IMR-90 (cell line): Measurements from ENCODE around the gene FBXW8. TPM values are rescaled to one million over a fixed set of nuclear protein-coding genes. Genes with fewer than 3 reads are reported as not detected.

Experiments
- ATAC-seq: fragments of 200-7000 bp; cut with Tn5 transposase; 2 replicates; pipeline ENCODE4 v1.9.1; 2020; ENCODE audit warnings: low read depth, mild to moderate bottlenecking, moderate library complexity
- BruUV-seq: library from RNA; stranded (reverse); fragments of 400-500 nt; replicated peaks from 2 replicates; lab custom pipeline; 2021; lab: Mats Ljungman, UMichigan
- CTCF ChIA-PET: fragments of 300-600 bp; formaldehyde crosslinking; extraction: SDS; loops from one replicate; lab custom pipeline; 2021; ENCODE audit warnings: antibody characterized with exemption; lab: Yijun Ruan, JAX
- POLR2A ChIA-PET: fragments of 300-600 bp; sonication (Branson Sonifier 250); formaldehyde crosslinking; loops from one replicate; lab custom pipeline; 2022; ENCODE audit warnings: antibody characterized with exemption; ENCODE audit not compliant: unreplicated experiment; lab: Charles Lee
- DNase-seq: peaks from one replicate; pipeline ENCODE4 v3.0.0; 2013
- H2AFZ ChIP-seq: replicated peaks from 2 replicates; pipeline ENCODE3; 2013; ENCODE audit warnings: low read length, mild to moderate bottlenecking; ENCODE audit not compliant: poor library complexity
- H2AK5ac ChIP-seq: 2 replicates; pipeline ENCODE4 v1.6.1; 2013; ENCODE audit warnings: low read depth, low read length, inconsistent platforms
- H2AK9ac ChIP-seq: replicated peaks from 2 replicates; pipeline ENCODE3; 2013; ENCODE audit warnings: mild to moderate bottlenecking, low read depth, low read length, moderate library complexity; ENCODE audit not compliant: poor library complexity
- H2BK120ac ChIP-seq: 2 replicates; pipeline ENCODE4 v1.6.1; 2013; ENCODE audit warnings: low read depth, low read length, inconsistent platforms
- H2BK15ac ChIP-seq: 3 replicates; pipeline ENCODE4 v1.6.1; 2013; ENCODE audit warnings: low read depth, low read length, inconsistent platforms
- H2BK20ac ChIP-seq: 2 replicates; pipeline ENCODE4 v1.6.1; 2013; ENCODE audit warnings: low read depth, mild to moderate bottlenecking, inconsistent platforms, low read length, moderate library complexity
- H2BK5ac ChIP-seq: 2 replicates; pipeline ENCODE4 v1.6.1; 2013; ENCODE audit warnings: mild to moderate bottlenecking, low read depth, low read length, inconsistent platforms; ENCODE audit not compliant: poor library complexity, severe bottlenecking
- H3K14ac ChIP-seq: replicated peaks from 2 replicates; pipeline ENCODE4 v1.6.1; 2013; ENCODE audit warnings: low read depth, low read length, inconsistent platforms
- H3K18ac ChIP-seq: 2 replicates; pipeline ENCODE4 v1.6.1; 2013; ENCODE audit warnings: low read depth, low read length, control low read depth
- H3K23ac ChIP-seq: 2 replicates; pipeline ENCODE4 v1.6.1; 2013; ENCODE audit warnings: low read depth, low read length, inconsistent platforms
- H3K27ac ChIP-seq: 2 replicates; pipeline ENCODE4 v1.5.1; 2013; ENCODE audit warnings: mild to moderate bottlenecking, control low read depth, low read length; ENCODE audit not compliant: insufficient read depth
- H3K27me3 ChIP-seq: 2 replicates; pipeline ENCODE4 v1.6.1; 2013; ENCODE audit warnings: low read length; ENCODE audit not compliant: control insufficient read depth, insufficient read depth
- H3K36me3 ChIP-seq: 2 replicates; pipeline ENCODE4 v1.6.1; 2013; ENCODE audit warnings: low read length, mixed read lengths; ENCODE audit not compliant: control insufficient read depth, insufficient read depth
- H3K4ac ChIP-seq: 2 replicates; pipeline ENCODE4 v1.6.1; 2013; ENCODE audit warnings: low read depth, low read length, inconsistent platforms
- H3K4me1 ChIP-seq: 2 replicates; pipeline ENCODE4 v1.6.1; 2013; ENCODE audit warnings: low read length, mixed read lengths; ENCODE audit not compliant: control insufficient read depth, insufficient read depth
- H3K4me2 ChIP-seq: 2 replicates; pipeline ENCODE4 v1.6.1; 2013; ENCODE audit warnings: low read depth, mild to moderate bottlenecking, control low read depth, low read length, moderate library complexity
- H3K4me3 ChIP-seq: 2 replicates; pipeline ENCODE4 v1.5.1; 2013; ENCODE audit warnings: low read depth, mild to moderate bottlenecking, control low read depth, low read length, moderate library complexity; ENCODE audit not compliant: insufficient read depth
- H3K56ac ChIP-seq: 2 replicates; pipeline ENCODE4 v1.6.1; 2013; ENCODE audit warnings: low read length, inconsistent platforms; ENCODE audit not compliant: insufficient read depth; ENCODE audit errors: extremely low read depth
- H3K79me1 ChIP-seq, 2 experiments: 2 replicates each; pipeline ENCODE4 v1.6.1; 2013; ENCODE audit warnings: low read length in 2 of 2, inconsistent platforms in 1 of 2, low read depth in 1 of 2
- H3K9ac ChIP-seq: 2 replicates; pipeline ENCODE4 v1.6.1; 2013; ENCODE audit warnings: low read depth, low read length, control low read depth
- H3K9me1 ChIP-seq: 2 replicates; pipeline ENCODE4 v1.6.1; 2013; ENCODE audit warnings: low read length, inconsistent platforms; ENCODE audit not compliant: insufficient read depth
- H3K9me3 ChIP-seq: 2 replicates; pipeline ENCODE4 v1.6.1; 2013; ENCODE audit warnings: low read length; ENCODE audit not compliant: control insufficient read depth, insufficient read depth
- H4K20me1 ChIP-seq: 2 replicates; pipeline ENCODE4 v1.6.1; 2013; ENCODE audit warnings: low read length, inconsistent platforms; ENCODE audit not compliant: insufficient read depth
- H4K5ac ChIP-seq: 2 replicates; pipeline ENCODE4 v1.6.1; 2013; ENCODE audit warnings: mild to moderate bottlenecking, low read depth, low read length, control low read depth
- H4K8ac ChIP-seq, 2 experiments: 2 replicates each; pipeline ENCODE4 v1.6.1; 2013; ENCODE audit warnings: low read depth in 2 of 2, low read length in 2 of 2, control low read depth in 1 of 2, inconsistent platforms in 1 of 2
- H4K91ac ChIP-seq: 2 replicates; pipeline ENCODE4 v1.6.1; 2013; ENCODE audit warnings: low read depth, low read length, inconsistent platforms; ENCODE audit not compliant: insufficient read depth
- BHLHE40 ChIP-seq: fragments of 150-350 bp; IDR thresholded peaks from 2 replicates; pipeline ENCODE4 v1.6.1; 2016; ENCODE audit warnings: mild to moderate bottlenecking, low read depth, low read length
- CEBPB ChIP-seq: IDR thresholded peaks from 2 replicates; pipeline ENCODE4 v1.6.1; 2012; ENCODE audit warnings: low read depth, low read length, improper control_type of control experiment
- CHD1 ChIP-seq: IDR thresholded peaks from 2 replicates; pipeline ENCODE4 v1.6.1; 2012; ENCODE audit warnings: low read depth, low read length, improper control_type of control experiment
- ELK1 ChIP-seq: fragments of 150-350 bp; IDR thresholded peaks from 2 replicates; pipeline ENCODE4 v1.6.1; 2016; ENCODE audit warnings: low read depth, mild to moderate bottlenecking, low read length, moderate library complexity, borderline replicate concordance
- FOS ChIP-seq: fragments of 150-350 bp; IDR thresholded peaks from 2 replicates; pipeline ENCODE4 v1.6.1; 2016; ENCODE audit warnings: low read depth, low read length
- MAFK ChIP-seq: IDR thresholded peaks from 2 replicates; pipeline ENCODE4 v1.6.1; 2012; ENCODE audit warnings: low read depth, low read length, improper control_type of control experiment
- MAZ ChIP-seq: IDR thresholded peaks from 2 replicates; pipeline ENCODE4 v1.6.1; 2012; ENCODE audit warnings: low read depth, mild to moderate bottlenecking, low read length, improper control_type of control experiment, moderate library complexity, borderline replicate concordance
- MXI1 ChIP-seq: IDR thresholded peaks from 2 replicates; pipeline ENCODE4 v1.6.1; 2012; ENCODE audit warnings: low read depth, mild to moderate bottlenecking, low read length, moderate library complexity, borderline replicate concordance
- NFE2L2 ChIP-seq: fragments of 150-350 bp; IDR thresholded peaks from 2 replicates; pipeline ENCODE4 v1.6.1; 2016; ENCODE audit warnings: low read depth, mild to moderate bottlenecking, low read length
- POLR2A ChIP-seq: IDR thresholded peaks from 2 replicates; pipeline ENCODE4 v1.6.1; 2012; ENCODE audit warnings: mild to moderate bottlenecking, low read depth, low read length
- RAD21 ChIP-seq: IDR thresholded peaks from 2 replicates; pipeline ENCODE4 v1.6.1; 2012; ENCODE audit warnings: low read length, improper control_type of control experiment
- RCOR1 ChIP-seq: IDR thresholded peaks from 2 replicates; pipeline ENCODE4 v1.6.1; 2012; ENCODE audit warnings: mild to moderate bottlenecking, low read length, improper control_type of control experiment; ENCODE audit not compliant: insufficient replicate concordance
- RFX5 ChIP-seq: IDR thresholded peaks from 2 replicates; pipeline ENCODE4 v1.8.0; 2012; ENCODE audit warnings: low read depth, mild to moderate bottlenecking, low read length, moderate library complexity
- SMC3 ChIP-seq: fragments of 150-350 bp; IDR thresholded peaks from 2 replicates; pipeline ENCODE4 v1.6.1; 2016; ENCODE audit warnings: low read depth, mild to moderate bottlenecking, antibody characterized with exemption, low read length, moderate library complexity
- USF2 ChIP-seq: fragments of 150-350 bp; IDR thresholded peaks from 2 replicates; pipeline ENCODE4 v1.6.1; 2017; ENCODE audit warnings: mild to moderate bottlenecking, antibody characterized with exemption, low read length, low read depth
- WGBS, 2 experiments: methylation state at CpG; one replicate each; pipeline versions ENCODE4 v1.1.5 to v1.1.7; 2013; ENCODE audit warnings: missing lambda C conversion rate in 2 of 2; ENCODE audit not compliant: insufficient read length in 1 of 2; ENCODE audit errors: extremely low coverage in 2 of 2; 5-methylcytosine and 5-hydroxymethylcytosine counted together
- dilution Hi-C: fragments of 300-500 bp; cut with HindIII; formaldehyde crosslinking; loops from one replicate; pipeline ENCODE4 v1.14.3; 2018; ENCODE audit warnings: low sequenced_read_pairs; ENCODE audit not compliant: unreplicated experiment
- in situ Hi-C: fragments of 300-500 bp; cut with MboI; formaldehyde crosslinking; loops from 3 replicates; pipeline ENCODE4 v1.14.3; 2019; ENCODE audit warnings: low sequenced_read_pairs, inconsistent platforms, mixed read lengths
- intact Hi-C: fragments of 100-400 bp; cut with micrococcal nuclease; formaldehyde crosslinking; loops from 2 replicates; pipeline ENCODE4 v1.10.0; 2022
- polyA plus RNA-seq, 3 experiments: library from polyadenylated mRNA; depleted of rRNA; stranded (reverse); fragments of >200 nt; gene quantifications; 2 replicates each; pipeline ENCODE4 v1.2.3, GENCODE V29; 2012; ENCODE audit warnings: low replicate concordance in 1 of 3
- total RNA-seq: library from RNA; depleted of rRNA; stranded (reverse); fragments of >200 nt; gene quantifications from 2 replicates; pipeline ENCODE4 v1.2.3, GENCODE V29; 2012
- TF ChIP-seq, protein P1 (sequence below): conservative IDR thresholded peaks from 2 replicates; pipeline ENCODE4 v1.5.1; 2012; ENCODE audit warnings: mild to moderate bottlenecking, low read depth, low read length, improper control_type of control experiment

The FBXW8 gene
- total and polyA plus RNA-seq, 2 of the 4 experiments (the other 2 are of a cell fraction), result 20.3 to 25.8 TPM

DNA sequence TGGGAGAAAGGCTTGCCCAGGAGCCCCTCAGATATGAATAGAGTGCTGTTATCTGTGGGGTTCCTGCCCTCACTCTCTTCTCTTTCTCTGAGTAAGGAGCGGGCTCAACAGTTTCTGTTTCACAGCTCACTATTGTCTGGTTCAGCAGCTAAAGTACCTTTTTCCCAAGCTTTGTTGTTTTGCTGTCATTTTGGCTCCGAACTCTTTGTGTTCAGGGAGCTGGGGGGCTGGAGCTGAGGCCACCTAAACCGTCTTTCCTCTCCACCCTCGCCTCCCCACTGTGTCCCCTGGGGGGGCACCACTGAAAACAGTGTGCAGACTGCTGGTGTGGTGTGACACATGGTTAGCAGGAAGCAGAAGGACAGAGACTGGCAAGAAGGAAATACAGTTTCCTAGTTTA is 51.4 kb downstream of the FBXW8 start:
- no CpG with 5 or more reads among the region's 4 CpGs for WGBS, 2 experiments
- Histone ChIP-seq H2AK5ac (no peak overlapping the region), H2BK15ac (no peak overlapping the region), H3K9ac (no peak overlapping the region), H3K23ac (no peak overlapping the region), H4K5ac (no peak overlapping the region), H3K56ac (no peak overlapping the region), H2AFZ (no peak overlapping the region), H3K4me3 (no peak overlapping the region), H4K8ac (no peak overlapping the region), H3K27me3 (no peaks in the 10 kb centered on the region), H3K18ac (no peak overlapping the region), H3K79me1 (peaks cover 3 to 71% of the 10 kb centered on the region in 2 experiments), H3K9me1 (peaks cover 31% of the 10 kb centered on the region), H3K9me3 (no peaks in the 10 kb centered on the region), H3K4me1 (peaks cover 18% of the 10 kb centered on the region), H2BK120ac (no peak overlapping the region), H3K4ac (no peak overlapping the region), H3K36me3 (peaks cover 14% of the 10 kb centered on the region), H4K91ac (no peak overlapping the region), H3K4me2 (no peak overlapping the region), H4K20me1 (peaks cover 54% of the 10 kb centered on the region; the same call in 1 of the 2 replicates), H2AK9ac (no peak overlapping the region), H2BK5ac (no peak overlapping the region), H3K27ac (no peak overlapping the region), H3K14ac (no peak overlapping the region), H2BK20ac (no peak overlapping the region)
- in situ Hi-C loops, result no loop called here
- POLR2A ChIA-PET, result no interaction called here
- CTCF ChIA-PET, result no interaction called here
- intact Hi-C loops, result no loop called here
- DNase-seq, result no peak
- ATAC-seq, result no peak
- TF ChIP-seq RFX5 (no peak), RCOR1 (no peak), MAFK (no peak), CHD1 (no peak), MAZ (no peak), SMC3 (no peak), MXI1 (no peak), POLR2A (no peak), BHLHE40 (no peak), FOS (no peak), USF2 (no peak), ELK1 (no peak), NFE2L2 (no peak), RAD21 (no peak), CEBPB (no peak)
- TF ChIP-seq, protein P1, sequence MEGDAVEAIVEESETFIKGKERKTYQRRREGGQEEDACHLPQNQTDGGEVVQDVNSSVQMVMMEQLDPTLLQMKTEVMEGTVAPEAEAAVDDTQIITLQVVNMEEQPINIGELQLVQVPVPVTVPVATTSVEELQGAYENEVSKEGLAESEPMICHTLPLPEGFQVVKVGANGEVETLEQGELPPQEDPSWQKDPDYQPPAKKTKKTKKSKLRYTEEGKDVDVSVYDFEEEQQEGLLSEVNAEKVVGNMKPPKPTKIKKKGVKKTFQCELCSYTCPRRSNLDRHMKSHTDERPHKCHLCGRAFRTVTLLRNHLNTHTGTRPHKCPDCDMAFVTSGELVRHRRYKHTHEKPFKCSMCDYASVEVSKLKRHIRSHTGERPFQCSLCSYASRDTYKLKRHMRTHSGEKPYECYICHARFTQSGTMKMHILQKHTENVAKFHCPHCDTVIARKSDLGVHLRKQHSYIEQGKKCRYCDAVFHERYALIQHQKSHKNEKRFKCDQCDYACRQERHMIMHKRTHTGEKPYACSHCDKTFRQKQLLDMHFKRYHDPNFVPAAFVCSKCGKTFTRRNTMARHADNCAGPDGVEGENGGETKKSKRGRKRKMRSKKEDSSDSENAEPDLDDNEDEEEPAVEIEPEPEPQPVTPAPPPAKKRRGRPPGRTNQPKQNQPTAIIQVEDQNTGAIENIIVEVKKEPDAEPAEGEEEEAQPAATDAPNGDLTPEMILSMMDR, result no peak
- no TSS peak for BruUV-seq
- dilution Hi-C loops, result no loop called here
